PC-3 (cell line): ENCODE data around the gene TSPAN33. TPM values are rescaled to one million over a fixed set of nuclear protein-coding genes. Genes with fewer than 3 reads are reported as not detected.
"Not testable (repeated sequence)": the region's sequence is repeated elsewhere in the genome, so short reads cannot be mapped to it uniquely, and the experiment has no call there.

Experiments used
- ATAC-seq: fragments of 200-7000 bp; cut with Tn5 transposase; 2 replicates; pipeline ENCODE4 v1.9.1; 2020; ENCODE audit warnings: mild to moderate bottlenecking, moderate library complexity
- BruUV-seq: library from RNA; stranded (reverse); fragments of 400-500 nt; replicated peaks from 2 replicates; lab custom pipeline; 2021; lab: Mats Ljungman, UMichigan
- CTCF ChIA-PET: fragments of 300-600 bp; sonication (Branson Sonifier 250); formaldehyde crosslinking; loops from one replicate; lab custom pipeline; 2022; ENCODE audit warnings: antibody characterized with exemption; lab: Charles Lee
- POLR2A ChIA-PET: fragments of 300-600 bp; sonication (Branson Sonifier 250); formaldehyde crosslinking; loops from one replicate; lab custom pipeline; 2022; ENCODE audit warnings: antibody characterized with exemption; ENCODE audit not compliant: unreplicated experiment; lab: Charles Lee
- DNase-seq: peaks from one replicate; pipeline ENCODE4 v3.0.0-alpha.2; 2015
- H2AFZ ChIP-seq: fragments of 300-600 bp; sonication (generic); 2 replicates; pipeline ENCODE4 v1.6.0; 2016; ENCODE audit warnings: antibody characterized with exemption, low read length
- H3F3A ChIP-seq: fragments of 300-600 bp; sonication (generic); one replicate; pipeline ENCODE4 v1.6.0; 2017; ENCODE audit warnings: antibody characterized with exemption, low read length, control low read depth, mild to moderate bottlenecking; ENCODE audit not compliant: unreplicated experiment
- H3K27ac ChIP-seq: fragments of 300-600 bp; sonication (generic); 2 replicates; pipeline ENCODE4 v1.5.1; 2016; ENCODE audit warnings: mild to moderate bottlenecking, low read length
- H3K27me3 ChIP-seq: fragments of 300-600 bp; sonication (generic); 2 replicates; pipeline ENCODE4 v1.6.1; 2016; ENCODE audit warnings: low read length, mixed read lengths
- H3K36me3 ChIP-seq: fragments of 300-600 bp; sonication (generic); 2 replicates; pipeline ENCODE4 v1.6.1; 2016; ENCODE audit warnings: low read depth, mixed run types, low read length, mixed read lengths
- H3K4me1 ChIP-seq: fragments of 300-600 bp; sonication (generic); 2 replicates; pipeline ENCODE4 v1.5.1; 2016; ENCODE audit warnings: low read length; ENCODE audit not compliant: insufficient read depth
- H3K4me2 ChIP-seq: fragments of 300-600 bp; sonication (generic); 2 replicates; pipeline ENCODE4 v1.6.0; 2016; ENCODE audit warnings: low read length
- H3K4me3 ChIP-seq: fragments of 300-600 bp; sonication (generic); 2 replicates; pipeline ENCODE4 v1.5.1; 2016; ENCODE audit warnings: mild to moderate bottlenecking, low read length, mixed read lengths
- H3K79me2 ChIP-seq: fragments of 300-600 bp; sonication (generic); 2 replicates; pipeline ENCODE4 v1.6.1; 2017; ENCODE audit warnings: low read length, mixed read lengths
- H3K9ac ChIP-seq: fragments of 300-600 bp; sonication (generic); 2 replicates; pipeline ENCODE4 v1.6.0; 2016; ENCODE audit warnings: mild to moderate bottlenecking, low read length
- H3K9me2 ChIP-seq: fragments of 300-600 bp; sonication (generic); replicated peaks from 2 replicates; pipeline ENCODE4 v1.6.1; 2016; ENCODE audit warnings: mixed run types, low read length, mixed read lengths
- H3K9me3 ChIP-seq: fragments of 300-600 bp; sonication (generic); 2 replicates; pipeline ENCODE4 v1.6.1; 2016; ENCODE audit warnings: low read length, mixed read lengths
- H4K20me1 ChIP-seq: fragments of 300-600 bp; sonication (generic); 2 replicates; pipeline ENCODE4 v1.6.1; 2016; ENCODE audit warnings: low read length, mixed read lengths
- EZH2 ChIP-seq: fragments of 300-600 bp; sonication (generic); IDR thresholded peaks from one replicate; pipeline ENCODE4 v1.6.1; 2017; ENCODE audit warnings: antibody characterized with exemption, mild to moderate bottlenecking, low read length; ENCODE audit not compliant: unreplicated experiment
- intact Hi-C: fragments of 100-400 bp; cut with micrococcal nuclease; formaldehyde crosslinking; loops from 2 replicates; pipeline ENCODE4 v1.9.0; 2023
- total RNA-seq: library from RNA; depleted of rRNA; stranded (reverse); fragments of >200 nt; gene quantifications from 2 replicates; pipeline ENCODE4 v1.2.3, GENCODE V29; 2014
- TF ChIP-seq, protein P1 (sequence below): fragments of 300-600 bp; sonication (generic); conservative IDR thresholded peaks from 2 replicates; pipeline ENCODE4 v1.5.1; 2017; ENCODE audit warnings: antibody characterized with exemption, low read depth, mild to moderate bottlenecking, low read length

TSPAN33 gene
- total RNA-seq, 1 experiment from 2014 or later, result 23.7 TPM

GRCh38 chr7:129213828-129214227 is 69.3 kb downstream of the TSPAN33 start:
- no peak for TF ChIP-seq EZH2
- TF ChIP-seq, protein P1, sequence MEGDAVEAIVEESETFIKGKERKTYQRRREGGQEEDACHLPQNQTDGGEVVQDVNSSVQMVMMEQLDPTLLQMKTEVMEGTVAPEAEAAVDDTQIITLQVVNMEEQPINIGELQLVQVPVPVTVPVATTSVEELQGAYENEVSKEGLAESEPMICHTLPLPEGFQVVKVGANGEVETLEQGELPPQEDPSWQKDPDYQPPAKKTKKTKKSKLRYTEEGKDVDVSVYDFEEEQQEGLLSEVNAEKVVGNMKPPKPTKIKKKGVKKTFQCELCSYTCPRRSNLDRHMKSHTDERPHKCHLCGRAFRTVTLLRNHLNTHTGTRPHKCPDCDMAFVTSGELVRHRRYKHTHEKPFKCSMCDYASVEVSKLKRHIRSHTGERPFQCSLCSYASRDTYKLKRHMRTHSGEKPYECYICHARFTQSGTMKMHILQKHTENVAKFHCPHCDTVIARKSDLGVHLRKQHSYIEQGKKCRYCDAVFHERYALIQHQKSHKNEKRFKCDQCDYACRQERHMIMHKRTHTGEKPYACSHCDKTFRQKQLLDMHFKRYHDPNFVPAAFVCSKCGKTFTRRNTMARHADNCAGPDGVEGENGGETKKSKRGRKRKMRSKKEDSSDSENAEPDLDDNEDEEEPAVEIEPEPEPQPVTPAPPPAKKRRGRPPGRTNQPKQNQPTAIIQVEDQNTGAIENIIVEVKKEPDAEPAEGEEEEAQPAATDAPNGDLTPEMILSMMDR, result peak; percentile 27; the same call in 1 of the 2 replicates
- peaks cover 5% of the 10 kb centered on the region; the same call in 1 of the 2 replicates for H3K4me1 ChIP-seq
- ChIA-PET POLR2A (no interaction called here), CTCF (interaction anchor here (1.3 kb wide), 1 partner anchor 50 kb away, joined by 13 read pairs; no protein-coding TSS in a partner anchor)
- no peaks in the 10 kb centered on the region for H3K79me2 ChIP-seq
- no TSS peak for BruUV-seq
- H3F3A ChIP-seq, result no peaks in the 10 kb centered on the region
- H2AFZ ChIP-seq, result no peak overlapping the region
- DNase-seq, result peak; percentile 30
- H4K20me1 ChIP-seq, result no peaks in the 10 kb centered on the region
- H3K4me2 ChIP-seq, result no peak overlapping the region
- ATAC-seq, result no peak
- H3K9me3 ChIP-seq, result no peaks in the 10 kb centered on the region
- no peak overlapping the region for H3K4me3 ChIP-seq
- no peaks in the 10 kb centered on the region for H3K9me2 ChIP-seq
- no peaks in the 10 kb centered on the region for H3K36me3 ChIP-seq
- intact Hi-C loops, result no loop called here
- H3K27me3 ChIP-seq, result no peaks in the 10 kb centered on the region
- H3K9ac ChIP-seq, result no peak overlapping the region
- no peak overlapping the region for H3K27ac ChIP-seq

DNA sequence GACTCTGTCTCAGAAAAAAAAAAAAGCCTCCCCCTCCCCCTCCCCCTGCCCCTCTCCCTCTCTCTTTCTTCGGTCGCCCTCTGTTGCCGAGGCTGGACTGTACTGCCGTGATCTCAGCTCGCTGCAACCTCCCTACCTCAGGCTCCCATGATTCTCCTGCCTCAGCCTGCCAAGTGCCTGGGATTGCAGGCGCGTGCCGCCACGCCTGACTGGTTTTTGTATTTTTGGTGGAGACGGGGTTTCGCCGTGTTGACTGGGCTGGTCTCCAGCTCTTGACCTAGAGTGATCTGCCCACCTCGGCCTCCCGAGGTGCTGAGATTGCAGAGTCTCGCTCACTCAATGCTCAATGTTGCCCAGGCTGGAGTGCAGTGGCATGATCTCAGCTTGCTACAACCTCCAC is 71.2 kb downstream of the TSPAN33 start:
- H3K4me1 ChIP-seq, ATAC-seq, H4K20me1 ChIP-seq, H3K9me3 ChIP-seq, H3K4me3 ChIP-seq, H3K79me2 ChIP-seq, POLR2A ChIA-PET, H3K27me3 ChIP-seq, H3K27ac ChIP-seq, H3K36me3 ChIP-seq, DNase-seq, H3F3A ChIP-seq, H2AFZ ChIP-seq, CTCF ChIA-PET, H3K9ac ChIP-seq, BruUV-seq, H3K4me2 ChIP-seq, H3K9me2 ChIP-seq: not testable (repeated sequence)
- intact Hi-C loops, result loop anchor here (5.0 kb wide), 1 partner anchor 422 kb away; no protein-coding TSS in a partner anchor

GRCh38 chr7:129216101-129216715 is 71.7 kb downstream of the TSPAN33 start:
- CTCF ChIA-PET, H2AFZ ChIP-seq: not testable (repeated sequence)

GRCh38 chr7:129216821-129217416 is 72.4 kb downstream of the TSPAN33 start:
- H3K79me2 ChIP-seq, H2AFZ ChIP-seq, H3K4me3 ChIP-seq, H3F3A ChIP-seq, ATAC-seq, H3K27me3 ChIP-seq, POLR2A ChIA-PET, H4K20me1 ChIP-seq, DNase-seq, H3K9me2 ChIP-seq, H3K36me3 ChIP-seq, H3K27ac ChIP-seq, H3K9me3 ChIP-seq, BruUV-seq, H3K4me2 ChIP-seq, H3K4me1 ChIP-seq, H3K9ac ChIP-seq: not testable (repeated sequence)
- CTCF ChIA-PET, result interaction anchor here (0.7 to 2.4 kb wide), 3 partner anchors 27 to 126 kb away, joined by 3 to 16 read pairs (median 4); no protein-coding TSS in a partner anchor
- intact Hi-C loops, result loop anchor here (5.0 kb wide), 1 partner anchor 420 kb away; no protein-coding TSS in a partner anchor

More at GRCh38 chr7:129216101-129216715, 71.7 kb downstream of the TSPAN33 start:
- intact Hi-C loops, result loop anchor here (5.0 kb wide), 1 partner anchor 421 kb away; no protein-coding TSS in a partner anchor
- H3K4me2 ChIP-seq, H3K9me3 ChIP-seq, H3K79me2 ChIP-seq, H3K27ac ChIP-seq, DNase-seq, ATAC-seq, H3K27me3 ChIP-seq, H3K4me3 ChIP-seq, BruUV-seq, H3K4me1 ChIP-seq, POLR2A ChIA-PET, H3F3A ChIP-seq, H3K9me2 ChIP-seq, H4K20me1 ChIP-seq, H3K9ac ChIP-seq, H3K36me3 ChIP-seq: not testable (repeated sequence)
